ENCODE results near the gene CXXC5.

DNA sequence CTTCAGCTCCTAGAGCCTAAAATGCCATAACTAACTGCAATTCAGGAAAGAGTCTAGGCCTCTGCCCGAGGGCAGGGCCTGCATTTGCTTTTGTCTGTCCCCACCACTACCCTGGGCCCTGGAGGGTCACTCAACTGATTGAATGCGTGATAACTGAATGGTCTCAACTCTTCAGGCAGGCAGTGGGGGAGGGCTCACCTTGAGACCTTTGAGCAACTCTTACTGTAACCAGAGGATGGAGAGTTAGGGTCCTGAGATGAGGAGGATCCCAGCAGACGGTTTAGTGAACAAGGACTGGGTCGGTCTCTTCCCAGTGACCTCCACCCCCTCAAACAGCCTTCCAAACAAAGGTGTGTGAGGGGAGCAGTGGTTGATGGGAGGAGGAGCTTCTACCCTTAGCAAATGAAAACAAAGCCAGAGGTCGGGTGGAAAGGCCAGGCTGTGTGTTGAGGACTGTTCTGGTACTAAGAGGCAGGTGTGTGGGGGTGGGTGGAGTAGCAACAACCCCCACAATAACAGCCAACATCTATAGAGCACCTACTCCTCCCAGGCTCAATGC, 59.4 kb downstream of the CXXC5 start:
- TF ChIP-seq POLR2A (IDR thresholded peaks at IDR 0.05), result no peak
- TF ChIP-seq POLR2AphosphoS5 (IDR thresholded peaks at IDR 0.05), result no peak

Measured in sigmoid colon (tissue), 4 donors.